GM12864 (cell line): ENCODE measurements around the gene CFL2.

Experiments
- DNase-seq: peaks from one replicate; pipeline ENCODE4 v3.0.0-alpha.2; 2011; ENCODE audit warnings: low read depth
- H3K4me3 ChIP-seq: 2 replicates; pipeline ENCODE4 v1.5.1; 2011; ENCODE audit warnings: mild to moderate bottlenecking, low read depth, low read length, control low read depth
- TF ChIP-seq, protein P1 (sequence below): IDR thresholded peaks from 2 replicates; pipeline ENCODE4 v1.5.1; 2011; ENCODE audit warnings: low read depth, mild to moderate bottlenecking, moderate library complexity, low read length, control low read depth, inconsistent platforms; ENCODE audit errors: missing control alignments

Gene CFL2

DNA sequence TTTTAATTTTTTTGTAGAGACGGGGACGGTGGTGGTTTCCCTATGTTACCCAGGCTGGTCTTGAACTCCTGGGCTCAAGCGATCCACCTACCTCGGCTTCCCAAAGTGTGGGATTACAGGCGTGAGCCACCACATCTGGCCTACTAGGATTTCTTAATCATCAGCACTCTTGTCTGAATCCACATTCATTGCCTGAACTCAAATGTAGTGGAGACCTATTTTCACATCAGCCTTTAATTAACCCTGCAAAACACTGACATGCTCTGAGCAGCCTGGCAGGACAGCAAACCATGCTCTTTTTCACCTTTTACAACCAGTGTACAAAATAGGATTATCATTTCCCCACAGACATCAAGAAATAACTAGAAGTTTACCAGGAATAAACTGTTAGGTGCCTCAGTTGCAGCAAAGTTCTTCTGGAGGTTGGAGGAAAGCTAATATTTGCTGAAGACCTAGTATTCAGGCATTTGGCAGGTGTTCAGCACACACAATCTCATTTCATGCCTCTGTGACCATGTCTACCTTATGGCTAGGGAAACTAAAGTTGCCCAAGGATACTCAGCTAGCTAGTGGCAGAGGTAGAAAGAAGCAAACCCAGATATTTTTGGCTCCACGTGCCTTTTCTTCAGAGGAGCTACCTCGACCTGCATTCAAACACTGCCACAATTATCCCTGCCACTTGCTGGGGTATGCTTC is 37.7 kb downstream of the CFL2 start:
- DNase-seq: no peak
- TF ChIP-seq, protein P1, sequence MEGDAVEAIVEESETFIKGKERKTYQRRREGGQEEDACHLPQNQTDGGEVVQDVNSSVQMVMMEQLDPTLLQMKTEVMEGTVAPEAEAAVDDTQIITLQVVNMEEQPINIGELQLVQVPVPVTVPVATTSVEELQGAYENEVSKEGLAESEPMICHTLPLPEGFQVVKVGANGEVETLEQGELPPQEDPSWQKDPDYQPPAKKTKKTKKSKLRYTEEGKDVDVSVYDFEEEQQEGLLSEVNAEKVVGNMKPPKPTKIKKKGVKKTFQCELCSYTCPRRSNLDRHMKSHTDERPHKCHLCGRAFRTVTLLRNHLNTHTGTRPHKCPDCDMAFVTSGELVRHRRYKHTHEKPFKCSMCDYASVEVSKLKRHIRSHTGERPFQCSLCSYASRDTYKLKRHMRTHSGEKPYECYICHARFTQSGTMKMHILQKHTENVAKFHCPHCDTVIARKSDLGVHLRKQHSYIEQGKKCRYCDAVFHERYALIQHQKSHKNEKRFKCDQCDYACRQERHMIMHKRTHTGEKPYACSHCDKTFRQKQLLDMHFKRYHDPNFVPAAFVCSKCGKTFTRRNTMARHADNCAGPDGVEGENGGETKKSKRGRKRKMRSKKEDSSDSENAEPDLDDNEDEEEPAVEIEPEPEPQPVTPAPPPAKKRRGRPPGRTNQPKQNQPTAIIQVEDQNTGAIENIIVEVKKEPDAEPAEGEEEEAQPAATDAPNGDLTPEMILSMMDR: no peak
- no peak overlapping the region for H3K4me3 ChIP-seq

DNA sequence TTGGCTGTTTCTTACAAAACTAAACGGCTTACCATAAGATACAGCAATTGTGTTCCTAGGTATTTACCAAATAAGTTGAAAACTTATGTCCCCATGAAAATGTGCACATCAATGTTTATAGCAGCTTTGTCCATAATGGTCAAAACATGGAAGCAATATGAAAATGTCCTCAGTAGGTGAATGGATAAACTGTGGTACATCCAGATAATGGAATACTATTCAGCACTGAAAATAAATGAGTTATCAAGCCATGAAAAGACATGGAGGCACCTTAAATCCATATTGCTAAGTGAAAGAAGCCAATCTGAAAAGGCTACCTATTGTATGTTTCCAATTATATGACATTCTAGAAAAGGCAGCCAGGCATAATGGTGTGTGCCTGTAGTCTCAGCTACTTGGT is 40.7 kb downstream of the CFL2 start:
- TF ChIP-seq, protein P1: no peak
- no peak for DNase-seq
- H3K4me3 ChIP-seq: no peak overlapping the region

DNA sequence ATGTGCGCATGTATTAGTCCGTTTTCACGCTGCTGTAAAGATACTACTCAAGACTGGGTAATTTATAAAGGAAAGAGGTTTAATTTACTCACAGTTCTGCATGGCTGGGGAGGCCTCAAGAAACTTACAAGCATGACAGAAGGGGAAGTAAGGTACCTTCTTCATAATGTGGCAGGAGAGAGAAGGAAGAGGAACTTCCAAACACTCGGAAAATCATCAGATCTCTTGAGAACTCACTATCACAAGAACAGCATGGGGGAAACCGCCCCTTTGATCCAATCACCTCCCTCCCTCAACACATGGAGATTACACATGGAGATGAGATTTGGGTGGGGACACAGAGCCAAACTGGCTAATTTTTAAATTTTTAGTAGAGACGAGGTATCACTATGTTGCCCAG is 42.7 kb downstream of the CFL2 start:
- no peak overlapping the region for H3K4me3 ChIP-seq
- TF ChIP-seq, protein P1: no peak
- DNase-seq: no peak

DNA sequence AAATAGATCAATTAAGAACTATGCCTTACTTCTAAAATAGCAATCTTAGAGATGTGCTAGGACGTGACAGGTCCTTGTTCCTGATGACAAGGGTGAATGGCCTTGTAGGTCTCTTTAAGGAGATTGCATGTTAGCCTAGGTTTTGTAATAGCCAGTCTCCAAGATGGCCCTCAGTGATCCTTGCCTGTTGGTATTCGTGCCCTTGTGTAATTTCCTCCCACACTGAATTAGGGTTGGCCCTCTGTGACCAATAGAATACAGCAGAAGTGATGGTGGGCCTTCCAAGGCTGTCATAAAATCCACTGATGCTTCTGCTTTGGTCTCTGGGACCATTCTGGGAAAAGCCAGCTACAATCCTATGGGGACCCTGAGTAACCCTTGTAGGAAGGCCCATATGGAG is 46.3 kb downstream of the CFL2 start:
- DNase-seq: no peak
- TF ChIP-seq, protein P1: no peak
- no peak overlapping the region for H3K4me3 ChIP-seq

DNA sequence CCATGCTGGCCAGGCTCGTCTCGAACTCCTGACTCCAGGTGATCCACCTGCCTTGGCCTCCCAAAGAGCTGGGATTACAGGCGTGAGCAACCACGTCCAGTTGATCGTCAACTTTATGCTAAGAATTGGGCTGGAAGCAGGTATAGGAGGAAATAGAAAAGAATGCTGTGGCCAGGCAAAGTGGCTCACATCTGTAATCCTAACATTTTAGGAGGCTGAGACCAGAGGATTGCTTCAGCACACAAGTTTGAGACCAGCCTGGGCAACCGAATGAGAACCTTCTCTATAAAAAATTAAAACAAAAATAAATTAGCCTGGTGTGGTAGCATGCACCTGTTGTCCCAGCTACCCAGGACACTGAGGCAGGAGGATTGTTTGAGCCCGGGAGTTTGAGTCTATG is 47.4 kb downstream of the CFL2 start:
- no peak overlapping the region for H3K4me3 ChIP-seq
- DNase-seq: no peak
- TF ChIP-seq, protein P1: no peak

DNA sequence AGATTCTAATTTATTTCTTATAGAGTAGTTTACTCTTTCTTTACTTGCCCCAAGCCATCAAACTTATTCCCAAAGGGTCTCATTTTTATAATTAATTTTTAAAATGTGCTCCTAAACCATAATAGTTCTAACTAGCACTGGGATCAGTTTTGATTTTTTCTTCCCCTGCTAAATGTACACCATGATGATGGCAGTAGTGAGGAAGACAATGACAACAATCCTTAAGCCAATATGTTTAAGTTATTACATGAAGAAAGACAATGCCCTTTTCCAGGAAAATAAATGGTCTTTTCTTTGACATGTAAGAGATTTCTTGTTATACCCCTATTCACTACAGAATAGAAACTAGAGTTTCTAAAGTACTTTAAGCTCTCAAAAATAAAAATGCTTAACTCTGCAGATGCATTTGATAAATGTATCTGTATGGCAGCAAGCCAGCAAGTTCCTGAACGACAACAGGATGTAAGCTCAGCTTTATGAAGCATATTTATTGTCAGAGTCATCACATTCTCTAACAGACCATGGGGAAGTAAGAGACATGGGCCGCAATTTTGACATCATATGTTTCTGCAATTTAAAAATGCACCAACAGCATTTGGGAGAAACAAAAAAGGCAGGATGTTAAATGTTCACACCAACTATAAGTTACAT is 48.5 kb downstream of the CFL2 start:
- no peak overlapping the region for H3K4me3 ChIP-seq
- no peak for DNase-seq
- TF ChIP-seq, protein P1: no peak
